ENCODE results near the gene MYBPH.

DNA sequence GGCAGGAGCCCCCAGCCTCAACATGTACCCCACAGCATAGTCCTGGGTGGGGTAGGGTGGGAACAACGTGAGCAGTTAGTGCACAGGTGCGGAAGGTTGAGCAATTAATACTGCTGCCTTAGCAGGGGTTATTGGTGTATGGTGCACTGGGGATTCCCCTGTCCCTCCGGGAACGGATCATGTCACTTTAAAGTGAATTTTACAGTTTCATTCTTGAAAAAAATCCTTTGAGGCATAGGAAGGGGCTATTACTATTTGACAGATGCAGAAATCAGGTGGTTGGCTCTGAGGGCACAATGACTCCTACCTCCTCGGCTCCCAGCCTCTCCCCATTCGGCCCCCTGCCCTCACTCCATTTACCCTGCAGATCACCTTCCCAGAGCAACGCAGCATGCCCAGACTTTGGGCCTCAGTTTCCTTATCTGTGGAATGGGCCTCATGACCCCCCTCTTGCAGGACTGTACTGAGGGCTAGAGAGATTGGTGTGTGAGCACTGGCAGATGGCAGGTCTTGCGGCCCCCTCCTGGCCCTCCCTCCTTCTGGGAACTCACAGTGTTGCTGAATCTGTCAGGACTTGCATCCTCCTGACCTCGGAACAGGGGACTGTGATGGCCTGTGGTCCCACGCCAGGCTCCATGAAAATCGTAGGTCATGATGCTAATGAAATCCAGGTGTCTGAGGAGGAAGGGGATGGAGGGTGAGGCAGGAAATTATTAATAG is 5.1 kb upstream of the MYBPH start:
- TF ChIP-seq, protein P1, sequence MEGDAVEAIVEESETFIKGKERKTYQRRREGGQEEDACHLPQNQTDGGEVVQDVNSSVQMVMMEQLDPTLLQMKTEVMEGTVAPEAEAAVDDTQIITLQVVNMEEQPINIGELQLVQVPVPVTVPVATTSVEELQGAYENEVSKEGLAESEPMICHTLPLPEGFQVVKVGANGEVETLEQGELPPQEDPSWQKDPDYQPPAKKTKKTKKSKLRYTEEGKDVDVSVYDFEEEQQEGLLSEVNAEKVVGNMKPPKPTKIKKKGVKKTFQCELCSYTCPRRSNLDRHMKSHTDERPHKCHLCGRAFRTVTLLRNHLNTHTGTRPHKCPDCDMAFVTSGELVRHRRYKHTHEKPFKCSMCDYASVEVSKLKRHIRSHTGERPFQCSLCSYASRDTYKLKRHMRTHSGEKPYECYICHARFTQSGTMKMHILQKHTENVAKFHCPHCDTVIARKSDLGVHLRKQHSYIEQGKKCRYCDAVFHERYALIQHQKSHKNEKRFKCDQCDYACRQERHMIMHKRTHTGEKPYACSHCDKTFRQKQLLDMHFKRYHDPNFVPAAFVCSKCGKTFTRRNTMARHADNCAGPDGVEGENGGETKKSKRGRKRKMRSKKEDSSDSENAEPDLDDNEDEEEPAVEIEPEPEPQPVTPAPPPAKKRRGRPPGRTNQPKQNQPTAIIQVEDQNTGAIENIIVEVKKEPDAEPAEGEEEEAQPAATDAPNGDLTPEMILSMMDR (IDR thresholded peaks at IDR 0.05), result no peak
- TF ChIP-seq JUNB (IDR thresholded peaks at IDR 0.05) (no peak), HOXA7 (CRISPR knock-in tag; IDR thresholded peaks at IDR 0.05) (no peak), RFX5 (IDR thresholded peaks at IDR 0.05) (no peak), POLR2A (IDR thresholded peaks at IDR 0.05; ENCODE audit: low read length) (no peak), MAFK (IDR thresholded peaks at IDR 0.05; ENCODE audit: partially characterized antibody) (no peak)
- TF ChIP-seq, protein P2, sequence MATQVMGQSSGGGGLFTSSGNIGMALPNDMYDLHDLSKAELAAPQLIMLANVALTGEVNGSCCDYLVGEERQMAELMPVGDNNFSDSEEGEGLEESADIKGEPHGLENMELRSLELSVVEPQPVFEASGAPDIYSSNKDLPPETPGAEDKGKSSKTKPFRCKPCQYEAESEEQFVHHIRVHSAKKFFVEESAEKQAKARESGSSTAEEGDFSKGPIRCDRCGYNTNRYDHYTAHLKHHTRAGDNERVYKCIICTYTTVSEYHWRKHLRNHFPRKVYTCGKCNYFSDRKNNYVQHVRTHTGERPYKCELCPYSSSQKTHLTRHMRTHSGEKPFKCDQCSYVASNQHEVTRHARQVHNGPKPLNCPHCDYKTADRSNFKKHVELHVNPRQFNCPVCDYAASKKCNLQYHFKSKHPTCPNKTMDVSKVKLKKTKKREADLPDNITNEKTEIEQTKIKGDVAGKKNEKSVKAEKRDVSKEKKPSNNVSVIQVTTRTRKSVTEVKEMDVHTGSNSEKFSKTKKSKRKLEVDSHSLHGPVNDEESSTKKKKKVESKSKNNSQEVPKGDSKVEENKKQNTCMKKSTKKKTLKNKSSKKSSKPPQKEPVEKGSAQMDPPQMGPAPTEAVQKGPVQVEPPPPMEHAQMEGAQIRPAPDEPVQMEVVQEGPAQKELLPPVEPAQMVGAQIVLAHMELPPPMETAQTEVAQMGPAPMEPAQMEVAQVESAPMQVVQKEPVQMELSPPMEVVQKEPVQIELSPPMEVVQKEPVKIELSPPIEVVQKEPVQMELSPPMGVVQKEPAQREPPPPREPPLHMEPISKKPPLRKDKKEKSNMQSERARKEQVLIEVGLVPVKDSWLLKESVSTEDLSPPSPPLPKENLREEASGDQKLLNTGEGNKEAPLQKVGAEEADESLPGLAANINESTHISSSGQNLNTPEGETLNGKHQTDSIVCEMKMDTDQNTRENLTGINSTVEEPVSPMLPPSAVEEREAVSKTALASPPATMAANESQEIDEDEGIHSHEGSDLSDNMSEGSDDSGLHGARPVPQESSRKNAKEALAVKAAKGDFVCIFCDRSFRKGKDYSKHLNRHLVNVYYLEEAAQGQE (IDR thresholded peaks at IDR 0.05), result no peak
- TF ChIP-seq, protein P3, sequence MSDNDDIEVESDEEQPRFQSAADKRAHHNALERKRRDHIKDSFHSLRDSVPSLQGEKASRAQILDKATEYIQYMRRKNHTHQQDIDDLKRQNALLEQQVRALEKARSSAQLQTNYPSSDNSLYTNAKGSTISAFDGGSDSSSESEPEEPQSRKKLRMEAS (IDR thresholded peaks at IDR 0.05), result no peak
